Measurements from ENCODE around the gene CDSN.

The CDSN gene

GRCh38 chr6:31096215-31096614 lies 24.0 kb downstream of the CDSN start:
- TF ChIP-seq CTCF (IDR thresholded peaks at IDR 0.05; ENCODE audit: low read depth, low read length, missing control alignments), result no peak
- no peak for DNase-seq (ENCODE audit: extremely low read depth, low read depth)
- H3K4me3 ChIP-seq (replicated peaks; ENCODE audit: low read depth, low read length), result no peak overlapping the region

GRCh38 chr6:31094389-31094881 lies 25.8 kb downstream of the CDSN start:
- H3K4me3 ChIP-seq (replicated peaks; ENCODE audit: low read depth, low read length), result no peak overlapping the region
- TF ChIP-seq CTCF (IDR thresholded peaks at IDR 0.05; ENCODE audit: low read depth, low read length, missing control alignments), result no peak
- DNase-seq (ENCODE audit: extremely low read depth, low read depth), result no peak

- H3K4me3 ChIP-seq (replicated peaks; ENCODE audit: low read depth, low read length), result no peak overlapping the region
- no peak for DNase-seq (ENCODE audit: extremely low read depth, low read depth)
- TF ChIP-seq CTCF (IDR thresholded peaks at IDR 0.05; ENCODE audit: low read depth, low read length, missing control alignments), result no peak
Measured at GRCh38 chr6:31092769-31093505, 27.3 kb downstream of the CDSN start.

GRCh38 chr6:31092238-31092637 lies 28.0 kb downstream of the CDSN start:
- TF ChIP-seq CTCF (IDR thresholded peaks at IDR 0.05; ENCODE audit: low read depth, low read length, missing control alignments), result no peak
- no peak overlapping the region for H3K4me3 ChIP-seq (replicated peaks; ENCODE audit: low read depth, low read length)
- DNase-seq (ENCODE audit: extremely low read depth, low read depth), result no peak

GRCh38 chr6:31091680-31092079 lies 28.6 kb downstream of the CDSN start:
- no peak for DNase-seq (ENCODE audit: extremely low read depth, low read depth)
- H3K4me3 ChIP-seq (replicated peaks; ENCODE audit: low read depth, low read length), result no peak overlapping the region
- no peak for TF ChIP-seq CTCF (IDR thresholded peaks at IDR 0.05; ENCODE audit: low read depth, low read length, missing control alignments)

- no peak overlapping the region for H3K4me3 ChIP-seq (replicated peaks; ENCODE audit: low read depth, low read length)
- no peak for DNase-seq (ENCODE audit: extremely low read depth, low read depth)
- no peak for TF ChIP-seq CTCF (IDR thresholded peaks at IDR 0.05; ENCODE audit: low read depth, low read length, missing control alignments)
Measured at GRCh38 chr6:31090973-31091364, 29.3 kb downstream of the CDSN start.

All from HFF-Myc (cell line).